ENCODE measurements around the gene TXNDC16. TPM values are rescaled to one million over a fixed set of nuclear protein-coding genes. Genes with fewer than 3 reads are reported as not detected.
"Not testable (repeated sequence)": the region's sequence is repeated elsewhere in the genome, so short reads cannot be mapped to it uniquely, and the experiment has no call there.

Gene TXNDC16
- total RNA-seq (2012; rRNA removed) = 2.4 and 2.8 TPM in 2 replicates

- Histone ChIP-seq H3K36me3 (ENCODE audit: insufficient read depth, low read length) (no peaks in the 10 kb centered on the region), H3K9ac (ENCODE audit: low read depth, low read length) (peak within 1 kb of the TSS; percentile 81), H3K27me3 (ENCODE audit: control insufficient read depth, insufficient read depth, low read length) (no peaks in the 10 kb centered on the region), H3K4me2 (ENCODE audit: low read length) (peak within 1 kb of the TSS; percentile 91), H3K4me3 (ENCODE audit: low read length) (peak within 1 kb of the TSS; percentile 83), H3K4me1 (ENCODE audit: control insufficient read depth, insufficient read depth, low read length) (no peaks in the 10 kb centered on the region), H3K9me3 (replicated peaks; ENCODE audit: low read length) (no peaks in the 10 kb centered on the region)
Observed at GRCh38 chr14:52552063-52552988, at the start of gene TXNDC16, which contains the start of gene GPR137C. Gene TXNDC16 (minus strand): TSS chr14:52552505. CDS start chr14:52543557, 8,948 bp downstream. Gene GPR137C (plus strand): TSS chr14:52552836. CDS start chr14:52553148, 312 bp downstream.

GRCh38 chr14:52599974-52600373, 47.7 kb upstream of the TXNDC16 start:
- no peak overlapping the region for H3K4me3 ChIP-seq (ENCODE audit: low read length)
- no peak overlapping the region for H3K4me2 ChIP-seq (ENCODE audit: low read length)
- no peaks in the 10 kb centered on the region for H3K36me3 ChIP-seq (ENCODE audit: insufficient read depth, low read length)
- no peak overlapping the region for H3K9ac ChIP-seq (ENCODE audit: low read depth, low read length)
- H3K27me3 ChIP-seq (ENCODE audit: control insufficient read depth, insufficient read depth, low read length) = no peaks in the 10 kb centered on the region
- H3K9me3 ChIP-seq (replicated peaks; ENCODE audit: low read length) = no peaks in the 10 kb centered on the region
- H3K4me1 ChIP-seq (ENCODE audit: control insufficient read depth, insufficient read depth, low read length) = no peaks in the 10 kb centered on the region

GRCh38 chr14:52598568-52598967, 46.3 kb upstream of the TXNDC16 start:
- Histone ChIP-seq H3K36me3 (ENCODE audit: insufficient read depth, low read length) (no peaks in the 10 kb centered on the region), H3K4me1 (ENCODE audit: control insufficient read depth, insufficient read depth, low read length) (no peaks in the 10 kb centered on the region), H3K9ac (ENCODE audit: low read depth, low read length) (no peak overlapping the region), H3K27me3 (ENCODE audit: control insufficient read depth, insufficient read depth, low read length) (no peaks in the 10 kb centered on the region), H3K4me3 (ENCODE audit: low read length) (no peak overlapping the region), H3K9me3 (replicated peaks; ENCODE audit: low read length) (no peaks in the 10 kb centered on the region), H3K4me2 (ENCODE audit: low read length) (no peak overlapping the region)

- Histone ChIP-seq H3K9ac (ENCODE audit: low read depth, low read length) (no peak overlapping the region), H3K4me1 (ENCODE audit: control insufficient read depth, insufficient read depth, low read length) (no peaks in the 10 kb centered on the region), H3K36me3 (ENCODE audit: insufficient read depth, low read length) (no peaks in the 10 kb centered on the region), H3K4me3 (ENCODE audit: low read length) (no peak overlapping the region), H3K4me2 (ENCODE audit: low read length) (no peak overlapping the region), H3K27me3 (ENCODE audit: control insufficient read depth, insufficient read depth, low read length) (no peaks in the 10 kb centered on the region), H3K9me3 (replicated peaks; ENCODE audit: low read length) (no peaks in the 10 kb centered on the region)
Observed at GRCh38 chr14:52596861-52597260, 44.6 kb upstream of the TXNDC16 start.

- H3K4me2 ChIP-seq (ENCODE audit: low read length) = no peak overlapping the region
- H3K36me3 ChIP-seq (ENCODE audit: insufficient read depth, low read length) = no peaks in the 10 kb centered on the region
- H3K27me3 ChIP-seq (ENCODE audit: control insufficient read depth, insufficient read depth, low read length) = no peaks in the 10 kb centered on the region
- no peaks in the 10 kb centered on the region for H3K4me1 ChIP-seq (ENCODE audit: control insufficient read depth, insufficient read depth, low read length)
- H3K9me3 ChIP-seq (replicated peaks; ENCODE audit: low read length) = no peaks in the 10 kb centered on the region
- no peak overlapping the region for H3K9ac ChIP-seq (ENCODE audit: low read depth, low read length)
- H3K4me3 ChIP-seq (ENCODE audit: low read length) = no peak overlapping the region
Observed at GRCh38 chr14:52596320-52596719, 44.0 kb upstream of the TXNDC16 start.

GRCh38 chr14:52590318-52590717, 38.0 kb upstream of the TXNDC16 start:
- Histone ChIP-seq H3K4me3 (ENCODE audit: low read length) (no peak overlapping the region), H3K9ac (ENCODE audit: low read depth, low read length) (no peak overlapping the region), H3K9me3 (replicated peaks; ENCODE audit: low read length) (no peaks in the 10 kb centered on the region), H3K36me3 (ENCODE audit: insufficient read depth, low read length) (no peaks in the 10 kb centered on the region), H3K4me2 (ENCODE audit: low read length) (no peak overlapping the region), H3K27me3 (ENCODE audit: control insufficient read depth, insufficient read depth, low read length) (no peaks in the 10 kb centered on the region), H3K4me1 (ENCODE audit: control insufficient read depth, insufficient read depth, low read length) (no peaks in the 10 kb centered on the region)

- Histone ChIP-seq H3K4me1 (ENCODE audit: control insufficient read depth, insufficient read depth, low read length) (no peaks in the 10 kb centered on the region), H3K4me3 (ENCODE audit: low read length) (no peak overlapping the region), H3K4me2 (ENCODE audit: low read length) (no peak overlapping the region), H3K9me3 (replicated peaks; ENCODE audit: low read length) (no peaks in the 10 kb centered on the region), H3K9ac (ENCODE audit: low read depth, low read length) (no peak overlapping the region), H3K36me3 (ENCODE audit: insufficient read depth, low read length) (no peaks in the 10 kb centered on the region), H3K27me3 (ENCODE audit: control insufficient read depth, insufficient read depth, low read length) (no peaks in the 10 kb centered on the region)
Observed at GRCh38 chr14:52589646-52590045, 37.3 kb upstream of the TXNDC16 start.

GRCh38 chr14:52583544-52583943, 31.2 kb upstream of the TXNDC16 start:
- H3K4me2 ChIP-seq (ENCODE audit: low read length) = no peak overlapping the region
- H3K36me3 ChIP-seq (ENCODE audit: insufficient read depth, low read length) = no peaks in the 10 kb centered on the region
- H3K4me3 ChIP-seq (ENCODE audit: low read length) = no peak overlapping the region
- H3K9ac ChIP-seq (ENCODE audit: low read depth, low read length) = no peak overlapping the region
- H3K4me1 ChIP-seq (ENCODE audit: control insufficient read depth, insufficient read depth, low read length) = peaks cover 6% of the 10 kb centered on the region
- H3K27me3 ChIP-seq (ENCODE audit: control insufficient read depth, insufficient read depth, low read length) = no peaks in the 10 kb centered on the region
- H3K9me3 ChIP-seq (replicated peaks; ENCODE audit: low read length) = no peaks in the 10 kb centered on the region

- no peaks in the 10 kb centered on the region for H3K27me3 ChIP-seq (ENCODE audit: control insufficient read depth, insufficient read depth, low read length)
- no peaks in the 10 kb centered on the region for H3K9me3 ChIP-seq (replicated peaks; ENCODE audit: low read length)
- no peaks in the 10 kb centered on the region for H3K4me1 ChIP-seq (ENCODE audit: control insufficient read depth, insufficient read depth, low read length)
- H3K4me3 ChIP-seq (ENCODE audit: low read length) = no peak overlapping the region
- H3K4me2 ChIP-seq (ENCODE audit: low read length) = no peak overlapping the region
- no peak overlapping the region for H3K9ac ChIP-seq (ENCODE audit: low read depth, low read length)
- H3K36me3 ChIP-seq (ENCODE audit: insufficient read depth, low read length) = no peaks in the 10 kb centered on the region
Observed at GRCh38 chr14:52575858-52576257, 23.6 kb upstream of the TXNDC16 start.

GRCh38 chr14:52568454-52568853, 16.1 kb upstream of the TXNDC16 start:
- H3K4me1 ChIP-seq (ENCODE audit: control insufficient read depth, insufficient read depth, low read length); H3K9ac ChIP-seq (ENCODE audit: low read depth, low read length); H3K4me2 ChIP-seq (ENCODE audit: low read length); H3K36me3 ChIP-seq (ENCODE audit: insufficient read depth, low read length); H3K9me3 ChIP-seq (replicated peaks; ENCODE audit: low read length); H3K27me3 ChIP-seq (ENCODE audit: control insufficient read depth, insufficient read depth, low read length); H3K4me3 ChIP-seq (ENCODE audit: low read length): not testable (repeated sequence)

GRCh38 chr14:52563120-52563519, 10.8 kb upstream of the TXNDC16 start:
- Histone ChIP-seq H3K27me3 (ENCODE audit: control insufficient read depth, insufficient read depth, low read length) (no peaks in the 10 kb centered on the region), H3K4me2 (ENCODE audit: low read length) (no peak overlapping the region), H3K36me3 (ENCODE audit: insufficient read depth, low read length) (no peaks in the 10 kb centered on the region), H3K9me3 (replicated peaks; ENCODE audit: low read length) (no peaks in the 10 kb centered on the region), H3K9ac (ENCODE audit: low read depth, low read length) (no peak overlapping the region), H3K4me1 (ENCODE audit: control insufficient read depth, insufficient read depth, low read length) (peaks cover 6% of the 10 kb centered on the region), H3K4me3 (ENCODE audit: low read length) (no peak overlapping the region)

- no peak overlapping the region for H3K9ac ChIP-seq (ENCODE audit: low read depth, low read length)
- no peaks in the 10 kb centered on the region for H3K36me3 ChIP-seq (ENCODE audit: insufficient read depth, low read length)
- H3K4me1 ChIP-seq (ENCODE audit: control insufficient read depth, insufficient read depth, low read length) = peaks cover 6% of the 10 kb centered on the region
- no peak overlapping the region for H3K4me3 ChIP-seq (ENCODE audit: low read length)
- H3K4me2 ChIP-seq (ENCODE audit: low read length) = no peak overlapping the region
- no peaks in the 10 kb centered on the region for H3K27me3 ChIP-seq (ENCODE audit: control insufficient read depth, insufficient read depth, low read length)
- H3K9me3 ChIP-seq (replicated peaks; ENCODE audit: low read length) = no peaks in the 10 kb centered on the region
Observed at GRCh38 chr14:52558688-52559087, 6.4 kb upstream of the TXNDC16 start.

Measured in skeletal muscle satellite cell (primary cell).